ENCODE results near the gene PRDX6.

Gene PRDX6

DNA sequence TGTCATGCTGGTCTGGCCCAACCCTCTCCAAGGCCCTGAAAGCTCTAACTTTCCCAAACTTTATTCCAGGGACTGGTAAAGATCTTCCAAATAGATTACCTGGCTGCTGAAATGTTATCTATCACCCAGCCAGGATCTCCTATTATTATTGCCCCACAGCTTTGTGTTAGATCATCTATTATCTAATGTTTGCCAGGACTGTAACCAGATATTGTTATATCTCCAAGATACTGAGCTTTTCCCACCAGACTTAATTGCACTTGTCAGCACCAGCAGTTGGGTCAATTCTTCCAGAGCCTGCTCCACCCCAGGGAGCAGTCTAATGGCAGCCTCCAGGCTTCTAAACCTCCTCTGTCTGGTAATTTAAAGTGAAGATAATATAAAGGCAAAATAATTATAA lies 59.1 kb downstream of the PRDX6 start (continued):
- TF ChIP-seq ZNF560 (tag by site-specific recombination; IDR thresholded peaks at IDR 0.05; ENCODE audit: borderline replicate concordance) (no peak), ZNF610 (tag by site-specific recombination; IDR thresholded peaks at IDR 0.05; ENCODE audit: borderline replicate concordance) (no peak), ZIC2 (tag by site-specific recombination; IDR thresholded peaks at IDR 0.05) (peak; percentile 41; the same call in 1 of the 2 replicates), ZNF335 (tag by site-specific recombination; conservative IDR thresholded peaks at IDR 0.05) (no peak), HOXC10 (CRISPR knock-in tag; IDR thresholded peaks at IDR 0.05) (no peak), ZNF37A (tag by site-specific recombination; IDR thresholded peaks at IDR 0.05) (no peak), ZNF701 (tag by site-specific recombination; IDR thresholded peaks at IDR 0.05) (no peak), ZNF555 (tag by site-specific recombination; conservative IDR thresholded peaks at IDR 0.05) (no peak), ZNF585B (tag by site-specific recombination; IDR thresholded peaks at IDR 0.05) (no peak), ZNF140 (tag by site-specific recombination; IDR thresholded peaks at IDR 0.05) (no peak), ZNF768 (tag by site-specific recombination; IDR thresholded peaks at IDR 0.05) (no peak), ZNF621 (tag by site-specific recombination; IDR thresholded peaks at IDR 0.05) (no peak), ZNF514 (tag by site-specific recombination; IDR thresholded peaks at IDR 0.05) (no peak), ZNF501 (tag by site-specific recombination; IDR thresholded peaks at IDR 0.05) (no peak), OSR2 (tag by site-specific recombination; IDR thresholded peaks at IDR 0.05) (no peak), KLF9 (tag by site-specific recombination; IDR thresholded peaks at IDR 0.05; ENCODE audit: low read depth) (no peak), GLIS2 (tag by site-specific recombination; IDR thresholded peaks at IDR 0.05) (peak; percentile 38; the same call in 1 of the 2 replicates), TCF7L2 (IDR thresholded peaks at IDR 0.05; ENCODE audit: borderline replicate concordance, low read depth, low read length) (no peak), ZNF2 (tag by site-specific recombination; IDR thresholded peaks at IDR 0.05) (no peak), ZEB2 (tag by site-specific recombination; IDR thresholded peaks at IDR 0.05) (no peak), KLF1 (tag by site-specific recombination; IDR thresholded peaks at IDR 0.05) (no peak), ZNF202 (tag by site-specific recombination; IDR thresholded peaks at IDR 0.05; ENCODE audit: borderline replicate concordance) (no peak)
- TF ChIP-seq, protein P1, sequence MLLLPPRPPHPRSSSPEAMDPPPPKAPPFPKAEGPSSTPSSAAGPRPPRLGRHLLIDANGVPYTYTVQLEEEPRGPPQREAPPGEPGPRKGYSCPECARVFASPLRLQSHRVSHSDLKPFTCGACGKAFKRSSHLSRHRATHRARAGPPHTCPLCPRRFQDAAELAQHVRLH (tag by site-specific recombination; IDR thresholded peaks at IDR 0.05): no peak
- TF ChIP-seq, protein P2, sequence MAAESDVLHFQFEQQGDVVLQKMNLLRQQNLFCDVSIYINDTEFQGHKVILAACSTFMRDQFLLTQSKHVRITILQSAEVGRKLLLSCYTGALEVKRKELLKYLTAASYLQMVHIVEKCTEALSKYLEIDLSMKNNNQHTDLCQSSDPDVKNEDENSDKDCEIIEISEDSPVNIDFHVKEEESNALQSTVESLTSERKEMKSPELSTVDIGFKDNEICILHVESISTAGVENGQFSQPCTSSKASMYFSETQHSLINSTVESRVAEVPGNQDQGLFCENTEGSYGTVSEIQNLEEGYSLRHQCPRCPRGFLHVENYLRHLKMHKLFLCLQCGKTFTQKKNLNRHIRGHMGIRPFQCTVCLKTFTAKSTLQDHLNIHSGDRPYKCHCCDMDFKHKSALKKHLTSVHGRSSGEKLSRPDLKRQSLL (tag by site-specific recombination; IDR thresholded peaks at IDR 0.05): no peak
- TF ChIP-seq, protein P3, sequence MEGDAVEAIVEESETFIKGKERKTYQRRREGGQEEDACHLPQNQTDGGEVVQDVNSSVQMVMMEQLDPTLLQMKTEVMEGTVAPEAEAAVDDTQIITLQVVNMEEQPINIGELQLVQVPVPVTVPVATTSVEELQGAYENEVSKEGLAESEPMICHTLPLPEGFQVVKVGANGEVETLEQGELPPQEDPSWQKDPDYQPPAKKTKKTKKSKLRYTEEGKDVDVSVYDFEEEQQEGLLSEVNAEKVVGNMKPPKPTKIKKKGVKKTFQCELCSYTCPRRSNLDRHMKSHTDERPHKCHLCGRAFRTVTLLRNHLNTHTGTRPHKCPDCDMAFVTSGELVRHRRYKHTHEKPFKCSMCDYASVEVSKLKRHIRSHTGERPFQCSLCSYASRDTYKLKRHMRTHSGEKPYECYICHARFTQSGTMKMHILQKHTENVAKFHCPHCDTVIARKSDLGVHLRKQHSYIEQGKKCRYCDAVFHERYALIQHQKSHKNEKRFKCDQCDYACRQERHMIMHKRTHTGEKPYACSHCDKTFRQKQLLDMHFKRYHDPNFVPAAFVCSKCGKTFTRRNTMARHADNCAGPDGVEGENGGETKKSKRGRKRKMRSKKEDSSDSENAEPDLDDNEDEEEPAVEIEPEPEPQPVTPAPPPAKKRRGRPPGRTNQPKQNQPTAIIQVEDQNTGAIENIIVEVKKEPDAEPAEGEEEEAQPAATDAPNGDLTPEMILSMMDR (tag by site-specific recombination; IDR thresholded peaks at IDR 0.05): no peak
- TF ChIP-seq, protein P4, sequence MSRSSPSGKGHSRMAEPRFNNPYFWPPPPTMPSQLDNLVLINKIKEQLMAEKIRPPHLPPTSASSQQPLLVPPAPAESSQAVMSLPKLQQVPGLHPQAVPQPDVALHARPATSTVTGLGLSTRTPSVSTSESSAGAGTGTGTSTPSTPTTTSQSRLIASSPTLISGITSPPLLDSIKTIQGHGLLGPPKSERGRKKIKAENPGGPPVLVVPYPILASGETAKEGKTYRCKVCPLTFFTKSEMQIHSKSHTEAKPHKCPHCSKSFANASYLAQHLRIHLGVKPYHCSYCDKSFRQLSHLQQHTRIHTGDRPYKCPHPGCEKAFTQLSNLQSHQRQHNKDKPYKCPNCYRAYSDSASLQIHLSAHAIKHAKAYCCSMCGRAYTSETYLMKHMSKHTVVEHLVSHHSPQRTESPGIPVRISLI (tag by site-specific recombination; IDR thresholded peaks at IDR 0.05): no peak
- TF ChIP-seq, protein P5, sequence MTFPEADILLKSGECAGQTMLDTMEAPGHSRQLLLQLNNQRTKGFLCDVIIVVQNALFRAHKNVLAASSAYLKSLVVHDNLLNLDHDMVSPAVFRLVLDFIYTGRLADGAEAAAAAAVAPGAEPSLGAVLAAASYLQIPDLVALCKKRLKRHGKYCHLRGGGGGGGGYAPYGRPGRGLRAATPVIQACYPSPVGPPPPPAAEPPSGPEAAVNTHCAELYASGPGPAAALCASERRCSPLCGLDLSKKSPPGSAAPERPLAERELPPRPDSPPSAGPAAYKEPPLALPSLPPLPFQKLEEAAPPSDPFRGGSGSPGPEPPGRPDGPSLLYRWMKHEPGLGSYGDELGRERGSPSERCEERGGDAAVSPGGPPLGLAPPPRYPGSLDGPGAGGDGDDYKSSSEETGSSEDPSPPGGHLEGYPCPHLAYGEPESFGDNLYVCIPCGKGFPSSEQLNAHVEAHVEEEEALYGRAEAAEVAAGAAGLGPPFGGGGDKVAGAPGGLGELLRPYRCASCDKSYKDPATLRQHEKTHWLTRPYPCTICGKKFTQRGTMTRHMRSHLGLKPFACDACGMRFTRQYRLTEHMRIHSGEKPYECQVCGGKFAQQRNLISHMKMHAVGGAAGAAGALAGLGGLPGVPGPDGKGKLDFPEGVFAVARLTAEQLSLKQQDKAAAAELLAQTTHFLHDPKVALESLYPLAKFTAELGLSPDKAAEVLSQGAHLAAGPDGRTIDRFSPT (tag by site-specific recombination; IDR thresholded peaks at IDR 0.05): no peak
- TF ChIP-seq, protein P6, sequence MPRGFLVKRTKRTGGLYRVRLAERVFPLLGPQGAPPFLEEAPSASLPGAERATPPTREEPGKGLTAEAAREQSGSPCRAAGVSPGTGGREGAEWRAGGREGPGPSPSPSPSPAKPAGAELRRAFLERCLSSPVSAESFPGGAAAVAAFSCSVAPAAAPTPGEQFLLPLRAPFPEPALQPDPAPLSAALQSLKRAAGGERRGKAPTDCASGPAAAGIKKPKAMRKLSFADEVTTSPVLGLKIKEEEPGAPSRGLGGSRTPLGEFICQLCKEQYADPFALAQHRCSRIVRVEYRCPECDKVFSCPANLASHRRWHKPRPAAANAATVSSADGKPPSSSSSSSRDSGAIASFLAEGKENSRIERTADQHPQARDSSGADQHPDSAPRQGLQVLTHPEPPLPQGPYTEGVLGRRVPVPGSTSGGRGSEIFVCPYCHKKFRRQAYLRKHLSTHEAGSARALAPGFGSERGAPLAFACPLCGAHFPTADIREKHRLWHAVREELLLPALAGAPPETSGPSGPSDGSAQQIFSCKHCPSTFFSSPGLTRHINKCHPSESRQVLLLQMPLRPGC (tag by site-specific recombination; IDR thresholded peaks at IDR 0.05): no peak
- TF ChIP-seq, protein P7, sequence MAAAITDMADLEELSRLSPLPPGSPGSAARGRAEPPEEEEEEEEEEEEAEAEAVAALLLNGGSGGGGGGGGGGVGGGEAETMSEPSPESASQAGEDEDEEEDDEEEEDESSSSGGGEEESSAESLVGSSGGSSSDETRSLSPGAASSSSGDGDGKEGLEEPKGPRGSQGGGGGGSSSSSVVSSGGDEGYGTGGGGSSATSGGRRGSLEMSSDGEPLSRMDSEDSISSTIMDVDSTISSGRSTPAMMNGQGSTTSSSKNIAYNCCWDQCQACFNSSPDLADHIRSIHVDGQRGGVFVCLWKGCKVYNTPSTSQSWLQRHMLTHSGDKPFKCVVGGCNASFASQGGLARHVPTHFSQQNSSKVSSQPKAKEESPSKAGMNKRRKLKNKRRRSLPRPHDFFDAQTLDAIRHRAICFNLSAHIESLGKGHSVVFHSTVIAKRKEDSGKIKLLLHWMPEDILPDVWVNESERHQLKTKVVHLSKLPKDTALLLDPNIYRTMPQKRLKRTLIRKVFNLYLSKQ (tag by site-specific recombination; IDR thresholded peaks at IDR 0.05; ENCODE audit: borderline replicate concordance): no peak
- TF ChIP-seq, protein P8, sequence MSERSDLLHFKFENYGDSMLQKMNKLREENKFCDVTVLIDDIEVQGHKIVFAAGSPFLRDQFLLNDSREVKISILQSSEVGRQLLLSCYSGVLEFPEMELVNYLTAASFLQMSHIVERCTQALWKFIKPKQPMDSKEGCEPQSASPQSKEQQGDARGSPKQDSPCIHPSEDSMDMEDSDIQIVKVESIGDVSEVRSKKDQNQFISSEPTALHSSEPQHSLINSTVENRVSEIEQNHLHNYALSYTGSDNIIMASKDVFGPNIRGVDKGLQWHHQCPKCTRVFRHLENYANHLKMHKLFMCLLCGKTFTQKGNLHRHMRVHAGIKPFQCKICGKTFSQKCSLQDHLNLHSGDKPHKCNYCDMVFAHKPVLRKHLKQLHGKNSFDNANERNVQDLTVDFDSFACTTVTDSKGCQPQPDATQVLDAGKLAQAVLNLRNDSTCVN (tag by site-specific recombination; optimal IDR thresholded peaks at IDR 0.05): no peak
